Measurements from ENCODE around the gene EFR3B. TPM values are rescaled to one million over a fixed set of nuclear protein-coding genes. Genes with fewer than 3 reads are reported as not detected.

EFR3B gene
- polyA plus RNA-seq, 1 experiment: 0.09 TPM

DNA sequence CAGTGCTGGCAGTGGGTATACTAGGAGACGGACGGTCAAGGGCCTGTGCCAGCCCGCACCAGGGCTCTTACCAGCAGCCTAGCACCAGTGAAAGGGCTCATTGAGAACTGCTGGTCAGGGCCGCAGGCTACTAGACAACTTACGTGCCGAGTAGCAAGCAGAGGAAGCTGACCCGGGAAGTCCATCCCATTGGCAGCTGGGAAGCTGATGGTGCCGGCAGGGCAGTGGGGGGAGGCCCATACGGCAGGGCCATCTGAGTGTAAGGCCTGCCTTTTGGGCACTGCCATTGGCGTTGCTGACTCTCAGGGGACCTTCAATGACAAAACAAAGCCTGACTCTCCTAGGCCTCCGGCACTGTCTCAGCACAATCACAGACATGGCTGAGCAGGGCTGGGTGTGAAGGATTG is 20.6 kb downstream of the EFR3B start:
- ChIA-PET POLR2A (no interaction called here), CTCF (interaction anchor here (0.6 kb wide), 1 partner anchor 37 kb away, joined by 5 read pairs; no protein-coding TSS in a partner anchor)
- no peak for DNase-seq (ENCODE audit: low read depth, low spot score)
- Histone ChIP-seq H3K27ac (ENCODE audit: low read depth, low read length) (no peak overlapping the region), H3K9me3 (ENCODE audit: control insufficient read depth, insufficient read depth, low read length) (no peaks in the 10 kb centered on the region), H3K27me3 (ENCODE audit: control insufficient read depth, insufficient read depth, low read length) (peaks cover 9% of the 10 kb centered on the region), H3K4me3 (ENCODE audit: low read depth, low read length) (no peak overlapping the region)
- TF ChIP-seq, protein P1, sequence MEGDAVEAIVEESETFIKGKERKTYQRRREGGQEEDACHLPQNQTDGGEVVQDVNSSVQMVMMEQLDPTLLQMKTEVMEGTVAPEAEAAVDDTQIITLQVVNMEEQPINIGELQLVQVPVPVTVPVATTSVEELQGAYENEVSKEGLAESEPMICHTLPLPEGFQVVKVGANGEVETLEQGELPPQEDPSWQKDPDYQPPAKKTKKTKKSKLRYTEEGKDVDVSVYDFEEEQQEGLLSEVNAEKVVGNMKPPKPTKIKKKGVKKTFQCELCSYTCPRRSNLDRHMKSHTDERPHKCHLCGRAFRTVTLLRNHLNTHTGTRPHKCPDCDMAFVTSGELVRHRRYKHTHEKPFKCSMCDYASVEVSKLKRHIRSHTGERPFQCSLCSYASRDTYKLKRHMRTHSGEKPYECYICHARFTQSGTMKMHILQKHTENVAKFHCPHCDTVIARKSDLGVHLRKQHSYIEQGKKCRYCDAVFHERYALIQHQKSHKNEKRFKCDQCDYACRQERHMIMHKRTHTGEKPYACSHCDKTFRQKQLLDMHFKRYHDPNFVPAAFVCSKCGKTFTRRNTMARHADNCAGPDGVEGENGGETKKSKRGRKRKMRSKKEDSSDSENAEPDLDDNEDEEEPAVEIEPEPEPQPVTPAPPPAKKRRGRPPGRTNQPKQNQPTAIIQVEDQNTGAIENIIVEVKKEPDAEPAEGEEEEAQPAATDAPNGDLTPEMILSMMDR (IDR thresholded peaks at IDR 0.05; ENCODE audit: low read depth, low read length): no peak

DNA sequence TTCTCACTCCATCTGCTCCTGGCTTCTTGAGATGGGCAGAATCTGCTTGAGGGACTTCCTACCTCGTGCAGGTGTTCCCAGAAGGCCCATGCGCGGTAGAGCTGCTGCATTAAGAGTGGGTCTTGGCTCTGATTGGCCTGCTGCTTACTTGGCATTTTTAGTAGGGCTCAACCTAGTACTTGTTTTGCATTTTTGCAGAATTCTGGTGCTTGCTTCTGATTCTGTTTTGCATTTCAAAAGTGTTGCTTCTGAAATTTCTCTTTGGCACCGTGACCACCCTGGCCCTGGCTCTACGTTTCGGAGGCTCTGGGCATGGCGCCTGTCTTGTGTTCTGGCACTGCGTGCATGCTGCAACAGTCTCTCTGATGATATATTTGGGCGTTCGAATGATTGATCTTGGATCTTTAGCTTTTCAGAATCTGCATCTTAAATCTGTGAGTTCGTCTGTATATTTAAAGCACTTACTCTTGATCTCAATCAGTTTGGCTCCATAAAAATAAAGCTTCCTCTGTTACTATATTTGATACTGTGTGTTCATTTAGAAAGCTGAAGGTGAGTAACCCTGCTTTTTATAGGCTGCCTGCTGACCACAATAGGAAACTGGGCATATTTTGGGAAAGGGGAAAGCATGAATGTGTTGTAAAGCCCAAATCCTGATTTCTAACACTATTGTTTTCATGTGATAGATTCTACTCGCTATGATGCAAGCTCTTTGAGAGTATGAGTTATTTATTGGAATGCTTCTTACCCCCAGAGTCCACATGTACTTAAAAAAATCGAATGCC is 22.2 kb downstream of the EFR3B start:
- no peak overlapping the region for H3K4me3 ChIP-seq (ENCODE audit: low read depth, low read length)
- TF ChIP-seq, protein P1 (IDR thresholded peaks at IDR 0.05; ENCODE audit: low read depth, low read length): no peak
- no peak overlapping the region for H3K27ac ChIP-seq (ENCODE audit: low read depth, low read length)
- H3K27me3 ChIP-seq (ENCODE audit: control insufficient read depth, insufficient read depth, low read length): peaks cover 9% of the 10 kb centered on the region
- CTCF ChIA-PET: interaction anchor here (1.1 to 1.4 kb wide), 2 partner anchors 89 to 132 kb away, joined by 3 read pairs; no protein-coding TSS in a partner anchor
- DNase-seq (ENCODE audit: low read depth, low spot score): no peak
- no peaks in the 10 kb centered on the region for H3K9me3 ChIP-seq (ENCODE audit: control insufficient read depth, insufficient read depth, low read length)
- POLR2A ChIA-PET: no interaction called here

DNA sequence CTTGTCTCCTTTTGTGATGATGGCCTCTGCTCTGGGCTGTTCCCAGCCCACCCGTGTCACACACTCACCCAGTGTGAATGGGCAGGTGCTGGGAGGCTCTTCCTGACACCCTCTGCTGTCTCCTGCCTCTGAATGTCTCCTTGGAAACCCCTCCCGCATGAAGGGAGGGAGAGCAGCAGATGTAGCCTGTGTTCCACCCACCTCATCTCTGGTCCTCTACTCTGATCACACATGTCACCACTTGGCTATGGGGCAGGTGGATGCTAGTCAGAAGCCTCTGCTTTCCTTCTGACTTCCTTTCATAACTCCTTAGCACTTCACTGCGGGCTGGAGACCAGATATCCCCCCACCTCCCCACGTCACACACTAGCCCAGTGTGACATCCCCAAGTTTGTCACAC is 23.9 kb downstream of the EFR3B start:
- Histone ChIP-seq H3K9me3 (ENCODE audit: control insufficient read depth, insufficient read depth, low read length) (no peaks in the 10 kb centered on the region), H3K4me3 (ENCODE audit: low read depth, low read length) (no peak overlapping the region), H3K27ac (ENCODE audit: low read depth, low read length) (no peak overlapping the region), H3K27me3 (ENCODE audit: control insufficient read depth, insufficient read depth, low read length) (peaks cover 13% of the 10 kb centered on the region)
- DNase-seq (ENCODE audit: low read depth, low spot score): no peak
- CTCF ChIA-PET: no interaction called here
- POLR2A ChIA-PET: no interaction called here
- TF ChIP-seq, protein P1 (IDR thresholded peaks at IDR 0.05; ENCODE audit: low read depth, low read length): no peak

DNA sequence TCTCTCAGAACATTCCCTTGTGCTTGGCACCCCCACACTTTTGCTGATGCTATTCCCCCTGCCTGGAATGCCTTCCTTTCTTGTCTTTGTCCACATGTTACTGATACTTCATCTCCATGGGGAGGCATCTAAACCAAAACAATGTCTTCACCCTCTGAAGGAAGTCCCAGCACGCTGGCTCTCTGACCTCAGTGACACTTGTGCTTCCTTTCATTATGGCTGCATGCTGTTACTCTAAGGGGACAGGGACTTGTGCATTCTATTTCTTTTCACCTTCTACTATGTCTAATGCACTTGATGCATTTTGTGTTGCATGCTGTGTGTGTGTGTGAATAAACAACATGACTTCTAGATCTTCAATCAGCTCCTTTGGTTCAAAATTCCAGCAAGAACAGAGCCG is 24.6 kb downstream of the EFR3B start:
- Histone ChIP-seq H3K4me3 (ENCODE audit: low read depth, low read length) (no peak overlapping the region), H3K9me3 (ENCODE audit: control insufficient read depth, insufficient read depth, low read length) (no peaks in the 10 kb centered on the region), H3K27ac (ENCODE audit: low read depth, low read length) (no peak overlapping the region), H3K27me3 (ENCODE audit: control insufficient read depth, insufficient read depth, low read length) (peaks cover 15% of the 10 kb centered on the region)
- POLR2A ChIA-PET: no interaction called here
- TF ChIP-seq, protein P1 (IDR thresholded peaks at IDR 0.05; ENCODE audit: low read depth, low read length): no peak
- DNase-seq (ENCODE audit: low read depth, low spot score): no peak
- CTCF ChIA-PET: no interaction called here

DNA sequence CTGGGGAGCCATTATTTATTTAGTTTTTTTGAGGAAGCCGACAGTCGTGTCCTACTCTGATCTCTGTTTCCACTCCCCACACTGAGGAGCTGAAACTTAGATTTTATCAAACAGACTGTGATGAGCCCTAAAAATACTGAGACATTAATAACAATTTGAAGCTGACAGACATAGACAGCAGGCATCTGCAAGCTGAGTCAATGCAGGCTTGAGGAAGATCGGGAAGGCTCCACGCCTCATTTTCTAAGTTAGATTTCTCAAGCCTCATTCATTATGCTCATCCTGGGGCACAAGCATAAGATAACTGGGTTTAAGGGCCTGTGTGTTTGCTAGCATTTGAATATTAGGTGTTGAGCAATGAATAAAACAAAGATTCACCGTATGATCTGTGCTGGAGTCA is 26.3 kb downstream of the EFR3B start:
- TF ChIP-seq, protein P1 (IDR thresholded peaks at IDR 0.05; ENCODE audit: low read depth, low read length): no peak
- Histone ChIP-seq H3K9me3 (ENCODE audit: control insufficient read depth, insufficient read depth, low read length) (no peaks in the 10 kb centered on the region), H3K27ac (ENCODE audit: low read depth, low read length) (no peak overlapping the region), H3K4me3 (ENCODE audit: low read depth, low read length) (no peak overlapping the region), H3K27me3 (ENCODE audit: control insufficient read depth, insufficient read depth, low read length) (peaks cover 21% of the 10 kb centered on the region)
- ChIA-PET POLR2A (no interaction called here), CTCF (no interaction called here)
- no peak for DNase-seq (ENCODE audit: low read depth, low spot score)

Data from AG04450 (cell line).